ENCODE results near the gene SLIT3. TPM values are rescaled to one million over a fixed set of nuclear protein-coding genes. Genes with fewer than 3 reads are reported as not detected.

Gene SLIT3
- total RNA-seq, 1 experiment from 2014 or later: 0.92 TPM

- Histone ChIP-seq H3K9ac (ENCODE audit: extremely low read depth, insufficient read length, low read length) (no peak overlapping the region), H3K56ac (ENCODE audit: insufficient read length, low read depth, low read length) (no peak overlapping the region), H3K23ac (ENCODE audit: insufficient read length, low read depth, low read length) (no peak overlapping the region), H3K27ac (ENCODE audit: insufficient read length, low read depth, low read length) (no peak overlapping the region), H3K27me3 (ENCODE audit: insufficient read depth, low read length) (no peaks in the 10 kb centered on the region), H2BK5ac (ENCODE audit: insufficient read length, low read length) (no peak overlapping the region), H3K18ac (ENCODE audit: insufficient read length, low read depth, low read length) (no peak overlapping the region), H2AK5ac (ENCODE audit: insufficient read length, low read length) (no peak overlapping the region), H4K20me1 (ENCODE audit: control insufficient read depth, insufficient read depth, insufficient read length) (no peaks in the 10 kb centered on the region), H3K14ac (ENCODE audit: insufficient read depth, low read length) (no peak overlapping the region; the same call in 1 of the 2 replicates), H2BK120ac (ENCODE audit: low read depth, low read length, poor library complexity, severe bottlenecking) (no peak overlapping the region), H4K5ac (ENCODE audit: insufficient read length, low read depth, low read length) (no peak overlapping the region), H3K4me2 (ENCODE audit: insufficient read depth, insufficient read length, low read length) (no peak overlapping the region), H4K8ac (replicated peaks; ENCODE audit: insufficient read length, low read depth, low read length) (no peak overlapping the region), H2BK15ac (ENCODE audit: low read depth, low read length) (no peak overlapping the region), H3K79me2 (ENCODE audit: insufficient read depth, low read length) (no peaks in the 10 kb centered on the region; the same call in 1 of the 2 replicates), H3T11ph (ENCODE audit: low read length) (no peak overlapping the region), H2BK20ac (ENCODE audit: low read depth, low read length, poor library complexity, severe bottlenecking) (no peak overlapping the region), H3K9me3 (ENCODE audit: control insufficient read depth, low read depth, low read length) (no peaks in the 10 kb centered on the region), H2BK12ac (ENCODE audit: insufficient read length, low read depth, low read length) (no peak overlapping the region), H3K23me2 (ENCODE audit: insufficient read length, low read depth, low read length, poor library complexity, severe bottlenecking) (no peaks in the 10 kb centered on the region), H3K79me1 (ENCODE audit: insufficient read depth, low read depth, low read length, poor library complexity, severe bottlenecking) (no peaks in the 10 kb centered on the region), H3K4me1 (ENCODE audit: insufficient read depth, low read length) (no peaks in the 10 kb centered on the region; the same call in 1 of the 2 replicates), H4K91ac (ENCODE audit: insufficient read length, low read depth, low read length) (no peak overlapping the region), H2AFZ (ENCODE audit: low read length) (no peak overlapping the region), H3K4ac (ENCODE audit: low read depth, low read length) (no peak overlapping the region)
- no peak for TF ChIP-seq CTCF (conservative IDR thresholded peaks at IDR 0.05)
- Mint-ChIP-seq H3K27ac (no peak overlapping the region; a peak in 1 of 7 replicates), H3K27me3 (ENCODE audit: low read depth) (no peaks in the 10 kb centered on the region; the same call in 1 of the 2 replicates), H3K9me3 (no peaks in the 10 kb centered on the region; a peak in 1 of 5 replicates), H3K4me1 (peaks cover 15 to 17% of the 10 kb centered on the region in 2 experiments), H3K4me3 (no peak overlapping the region), H3K36me3 (ENCODE audit: insufficient read depth in 1 of 3, low read depth in 3 of 3) (no peaks in the 10 kb centered on the region)
- WGBS (ENCODE audit: extremely low coverage, insufficient read length, low lambda C conversion rate): no CpG with 5 or more reads among the region's 10 CpGs
- DNase-seq: no peak
Measured at GRCh38 chr5:168654211-168654721, 646.7 kb downstream of the SLIT3 start.
